HFF-Myc (cell line): ENCODE measurements around the gene PLLP.

ENCODE experiments used
- DNase-seq: peaks from one replicate; pipeline ENCODE4 v3.0.0-alpha.2; 2011; ENCODE audit warnings: low read depth; ENCODE audit errors: extremely low read depth
- H3K4me3 ChIP-seq: replicated peaks from 2 replicates; pipeline ENCODE4 v1.5.1; 2011; ENCODE audit warnings: low read depth, mild to moderate bottlenecking, control low read depth, low read length
- CTCF ChIP-seq: IDR thresholded peaks from 2 replicates; pipeline ENCODE4 v1.5.1; 2012; ENCODE audit warnings: mild to moderate bottlenecking, low read depth, low read length, control low read depth; ENCODE audit errors: missing control alignments

Gene PLLP

GRCh38 chr16:57234707-57235092 lies 49.8 kb downstream of the PLLP start:
- no peak for DNase-seq
- no peak for TF ChIP-seq CTCF
- no peak overlapping the region for H3K4me3 ChIP-seq

GRCh38 chr16:57233944-57234706 lies 50.3 kb downstream of the PLLP start:
- no peak for DNase-seq
- H3K4me3 ChIP-seq = no peak overlapping the region
- no peak for TF ChIP-seq CTCF

- no peak for TF ChIP-seq CTCF
- no peak for DNase-seq
- H3K4me3 ChIP-seq = no peak overlapping the region
Measured at GRCh38 chr16:57231821-57232350, 52.6 kb downstream of the PLLP start.

GRCh38 chr16:57229079-57229478 lies 55.4 kb downstream of the PLLP start:
- no peak for TF ChIP-seq CTCF
- DNase-seq = no peak
- H3K4me3 ChIP-seq = no peak overlapping the region

GRCh38 chr16:57226701-57227621 lies 57.5 kb downstream of the PLLP start:
- no peak for DNase-seq
- no peak for TF ChIP-seq CTCF
- no peak overlapping the region for H3K4me3 ChIP-seq

GRCh38 chr16:57225978-57226377 lies 58.5 kb downstream of the PLLP start:
- no peak for DNase-seq
- TF ChIP-seq CTCF = no peak
- no peak overlapping the region for H3K4me3 ChIP-seq
